HepG2 (cell line): ENCODE data around the gene BACH2. TPM values are rescaled to one million over a fixed set of nuclear protein-coding genes. Genes with fewer than 3 reads are reported as not detected.

ENCODE experiments used
- FOXC1 ChIP-seq: sonication (generic); formaldehyde crosslinking; IDR thresholded peaks from 2 replicates; pipeline ENCODE4 v1.8.0; 2022; ENCODE audit warnings: mild to moderate bottlenecking, missing genetic modification reagents, borderline replicate concordance
- GATAD1 ChIP-seq: IDR thresholded peaks from 2 replicates; pipeline ENCODE4 v1.6.1; 2016; ENCODE audit warnings: missing genetic modification reagents, missing compliant biosample characterization
- NR2F2 ChIP-seq: IDR thresholded peaks from 2 replicates; pipeline ENCODE4 v1.6.1; 2012; ENCODE audit warnings: low read depth, inconsistent platforms, borderline replicate concordance
- RFX3 ChIP-seq: IDR thresholded peaks from 2 replicates; pipeline ENCODE4 v1.6.1; 2016; ENCODE audit warnings: missing biosample characterization, missing genetic modification reagents
- SATB2 ChIP-seq: sonication (generic); formaldehyde crosslinking; IDR thresholded peaks from 2 replicates; pipeline ENCODE4 v1.5.0; 2020; ENCODE audit warnings: missing genetic modification reagents
- SMAD9 ChIP-seq: sonication (generic); formaldehyde crosslinking; IDR thresholded peaks from 2 replicates; pipeline ENCODE4 v1.5.1; 2020; ENCODE audit warnings: mild to moderate bottlenecking, missing genetic modification reagents
- ZNF563 ChIP-seq: sonication (generic); formaldehyde crosslinking; IDR thresholded peaks from 2 replicates; pipeline ENCODE4 v1.8.0; 2022; ENCODE audit warnings: mild to moderate bottlenecking, moderate library complexity, missing genetic modification reagents
- polyA plus RNA-seq, 8 experiments: library from polyadenylated mRNA; depleted of rRNA in 3 of 8; stranded (reverse) in 7 of 8; unstranded in 1 of 8; fragments of >200 nt; fragmentation: Illumina TruSeq in 4 of 8; extraction: Trizol in 4 of 8; gene quantifications; 2 replicates each; pipeline versions ENCODE4 v1.2.1 to v1.2.3, GENCODE V29; 2011 to 2016; ENCODE audit warnings: low read depth in 4 of 8, missing spikeins in 1 of 8, mixed read lengths in 1 of 8; ENCODE audit not compliant: insufficient read depth in 1 of 8
- total RNA-seq, 5 experiments: library from RNA; depleted of rRNA; stranded (reverse); fragments of >200 nt; fragmentation: Illumina TruSeq; extraction: Trizol; gene quantifications; 2 replicates each; pipeline ENCODE4 v1.2.3, GENCODE V29; 2016; ENCODE audit warnings: low read depth in 1 of 5
- TF ChIP-seq, protein P1 (sequence below): sonication (generic); formaldehyde crosslinking; IDR thresholded peaks from 2 replicates; pipeline ENCODE4 v1.8.0; 2022; ENCODE audit warnings: mild to moderate bottlenecking, missing genetic modification reagents, moderate library complexity
- TF ChIP-seq, protein P2 (sequence below): sonication (generic); formaldehyde crosslinking; IDR thresholded peaks from 2 replicates; pipeline ENCODE4 v1.9.0; 2022; ENCODE audit warnings: missing genetic modification reagents, mild to moderate bottlenecking, borderline replicate concordance
- TF ChIP-seq, protein P3 (sequence below): sonication (generic); formaldehyde crosslinking; IDR thresholded peaks from 2 replicates; pipeline ENCODE4 v1.4.0; 2020; ENCODE audit warnings: mild to moderate bottlenecking, missing genetic modification reagents
- TF ChIP-seq, protein P4 (sequence below): sonication (generic); formaldehyde crosslinking; IDR thresholded peaks from 2 replicates; pipeline ENCODE4 v1.4.0; 2020; ENCODE audit warnings: mild to moderate bottlenecking, missing genetic modification reagents
- TF ChIP-seq, protein P5 (sequence below): sonication (generic); formaldehyde crosslinking; IDR thresholded peaks from 2 replicates; pipeline ENCODE4 v1.4.0; 2020; ENCODE audit warnings: missing genetic modification reagents; ENCODE audit errors: not compliant biosample characterization
- TF ChIP-seq, protein P6 (sequence below): sonication (generic); formaldehyde crosslinking; IDR thresholded peaks from 2 replicates; pipeline ENCODE4 v1.5.0; 2020; ENCODE audit warnings: mild to moderate bottlenecking, low read depth, missing genetic modification reagents, borderline replicate concordance
- TF ChIP-seq, protein P7 (sequence below): sonication (generic); formaldehyde crosslinking; IDR thresholded peaks from 2 replicates; pipeline ENCODE4 v1.5.0; 2020; ENCODE audit warnings: missing genetic modification reagents

BACH2 gene
- total and polyA plus RNA-seq, 2 of the 13 experiments (the other 11 are each of a cell fraction or from before 2014, with no cell fraction given), result 0.01 TPM; not detected in 1

DNA sequence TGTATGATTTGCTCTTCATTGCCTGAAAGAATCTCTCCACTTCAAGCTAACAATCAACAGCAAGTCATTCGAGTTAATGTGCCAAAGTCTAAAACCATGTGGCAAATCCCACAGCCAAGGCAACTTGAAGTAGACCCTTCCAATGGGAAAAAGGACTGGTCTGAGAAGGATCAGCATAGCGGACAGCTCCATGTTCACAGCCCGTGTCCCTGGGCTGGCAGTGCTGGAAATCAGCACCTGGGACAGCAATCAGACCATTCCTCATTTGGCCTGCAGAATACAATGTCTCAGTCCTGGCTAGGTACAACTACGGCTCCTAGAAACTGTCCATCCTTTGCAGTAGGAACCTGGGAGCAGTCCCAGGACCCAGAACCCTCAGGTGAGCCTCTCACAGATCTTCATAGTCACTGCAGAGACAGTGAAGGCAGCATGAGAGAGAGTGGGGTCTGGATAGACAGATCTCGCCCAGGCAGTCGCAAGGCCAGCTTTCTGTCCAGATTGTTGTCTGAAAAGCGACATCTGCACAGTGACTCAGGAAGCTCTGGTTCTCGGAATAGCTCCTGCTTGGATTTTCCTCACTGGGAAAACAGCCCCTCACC is 401.3 kb downstream of the BACH2 start (continued):
- TF ChIP-seq, protein P1, sequence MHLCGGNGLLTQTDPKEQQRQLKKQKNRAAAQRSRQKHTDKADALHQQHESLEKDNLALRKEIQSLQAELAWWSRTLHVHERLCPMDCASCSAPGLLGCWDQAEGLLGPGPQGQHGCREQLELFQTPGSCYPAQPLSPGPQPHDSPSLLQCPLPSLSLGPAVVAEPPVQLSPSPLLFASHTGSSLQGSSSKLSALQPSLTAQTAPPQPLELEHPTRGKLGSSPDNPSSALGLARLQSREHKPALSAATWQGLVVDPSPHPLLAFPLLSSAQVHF (CRISPR knock-in tag), result no peak
- TF ChIP-seq, protein P2, sequence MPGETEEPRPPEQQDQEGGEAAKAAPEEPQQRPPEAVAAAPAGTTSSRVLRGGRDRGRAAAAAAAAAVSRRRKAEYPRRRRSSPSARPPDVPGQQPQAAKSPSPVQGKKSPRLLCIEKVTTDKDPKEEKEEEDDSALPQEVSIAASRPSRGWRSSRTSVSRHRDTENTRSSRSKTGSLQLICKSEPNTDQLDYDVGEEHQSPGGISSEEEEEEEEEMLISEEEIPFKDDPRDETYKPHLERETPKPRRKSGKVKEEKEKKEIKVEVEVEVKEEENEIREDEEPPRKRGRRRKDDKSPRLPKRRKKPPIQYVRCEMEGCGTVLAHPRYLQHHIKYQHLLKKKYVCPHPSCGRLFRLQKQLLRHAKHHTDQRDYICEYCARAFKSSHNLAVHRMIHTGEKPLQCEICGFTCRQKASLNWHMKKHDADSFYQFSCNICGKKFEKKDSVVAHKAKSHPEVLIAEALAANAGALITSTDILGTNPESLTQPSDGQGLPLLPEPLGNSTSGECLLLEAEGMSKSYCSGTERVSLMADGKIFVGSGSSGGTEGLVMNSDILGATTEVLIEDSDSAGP (CRISPR knock-in tag), result no peak
- TF ChIP-seq NR2F2 (no peak), RFX3 (CRISPR knock-in tag) (peak; percentile 50; the same call in 1 of the 2 replicates), ZNF563 (CRISPR knock-in tag) (peak; percentile 61; the same call in 1 of the 2 replicates), SMAD9 (CRISPR knock-in tag) (no peak; the same call in 1 of the 2 replicates), SATB2 (peak; percentile 84; the same call in 1 of the 2 replicates), GATAD1 (CRISPR knock-in tag) (peak; percentile 62), FOXC1 (no peak)
- TF ChIP-seq, protein P3, sequence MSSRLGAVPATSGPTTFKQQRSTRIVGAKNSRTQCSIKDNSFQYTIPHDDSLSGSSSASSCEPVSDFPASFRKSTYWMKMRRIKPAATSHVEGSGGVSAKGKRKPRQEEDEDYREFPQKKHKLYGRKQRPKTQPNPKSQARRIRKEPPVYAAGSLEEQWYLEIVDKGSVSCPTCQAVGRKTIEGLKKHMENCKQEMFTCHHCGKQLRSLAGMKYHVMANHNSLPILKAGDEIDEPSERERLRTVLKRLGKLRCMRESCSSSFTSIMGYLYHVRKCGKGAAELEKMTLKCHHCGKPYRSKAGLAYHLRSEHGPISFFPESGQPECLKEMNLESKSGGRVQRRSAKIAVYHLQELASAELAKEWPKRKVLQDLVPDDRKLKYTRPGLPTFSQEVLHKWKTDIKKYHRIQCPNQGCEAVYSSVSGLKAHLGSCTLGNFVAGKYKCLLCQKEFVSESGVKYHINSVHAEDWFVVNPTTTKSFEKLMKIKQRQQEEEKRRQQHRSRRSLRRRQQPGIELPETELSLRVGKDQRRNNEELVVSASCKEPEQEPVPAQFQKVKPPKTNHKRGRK (CRISPR knock-in tag), result no peak
- TF ChIP-seq, protein P4, sequence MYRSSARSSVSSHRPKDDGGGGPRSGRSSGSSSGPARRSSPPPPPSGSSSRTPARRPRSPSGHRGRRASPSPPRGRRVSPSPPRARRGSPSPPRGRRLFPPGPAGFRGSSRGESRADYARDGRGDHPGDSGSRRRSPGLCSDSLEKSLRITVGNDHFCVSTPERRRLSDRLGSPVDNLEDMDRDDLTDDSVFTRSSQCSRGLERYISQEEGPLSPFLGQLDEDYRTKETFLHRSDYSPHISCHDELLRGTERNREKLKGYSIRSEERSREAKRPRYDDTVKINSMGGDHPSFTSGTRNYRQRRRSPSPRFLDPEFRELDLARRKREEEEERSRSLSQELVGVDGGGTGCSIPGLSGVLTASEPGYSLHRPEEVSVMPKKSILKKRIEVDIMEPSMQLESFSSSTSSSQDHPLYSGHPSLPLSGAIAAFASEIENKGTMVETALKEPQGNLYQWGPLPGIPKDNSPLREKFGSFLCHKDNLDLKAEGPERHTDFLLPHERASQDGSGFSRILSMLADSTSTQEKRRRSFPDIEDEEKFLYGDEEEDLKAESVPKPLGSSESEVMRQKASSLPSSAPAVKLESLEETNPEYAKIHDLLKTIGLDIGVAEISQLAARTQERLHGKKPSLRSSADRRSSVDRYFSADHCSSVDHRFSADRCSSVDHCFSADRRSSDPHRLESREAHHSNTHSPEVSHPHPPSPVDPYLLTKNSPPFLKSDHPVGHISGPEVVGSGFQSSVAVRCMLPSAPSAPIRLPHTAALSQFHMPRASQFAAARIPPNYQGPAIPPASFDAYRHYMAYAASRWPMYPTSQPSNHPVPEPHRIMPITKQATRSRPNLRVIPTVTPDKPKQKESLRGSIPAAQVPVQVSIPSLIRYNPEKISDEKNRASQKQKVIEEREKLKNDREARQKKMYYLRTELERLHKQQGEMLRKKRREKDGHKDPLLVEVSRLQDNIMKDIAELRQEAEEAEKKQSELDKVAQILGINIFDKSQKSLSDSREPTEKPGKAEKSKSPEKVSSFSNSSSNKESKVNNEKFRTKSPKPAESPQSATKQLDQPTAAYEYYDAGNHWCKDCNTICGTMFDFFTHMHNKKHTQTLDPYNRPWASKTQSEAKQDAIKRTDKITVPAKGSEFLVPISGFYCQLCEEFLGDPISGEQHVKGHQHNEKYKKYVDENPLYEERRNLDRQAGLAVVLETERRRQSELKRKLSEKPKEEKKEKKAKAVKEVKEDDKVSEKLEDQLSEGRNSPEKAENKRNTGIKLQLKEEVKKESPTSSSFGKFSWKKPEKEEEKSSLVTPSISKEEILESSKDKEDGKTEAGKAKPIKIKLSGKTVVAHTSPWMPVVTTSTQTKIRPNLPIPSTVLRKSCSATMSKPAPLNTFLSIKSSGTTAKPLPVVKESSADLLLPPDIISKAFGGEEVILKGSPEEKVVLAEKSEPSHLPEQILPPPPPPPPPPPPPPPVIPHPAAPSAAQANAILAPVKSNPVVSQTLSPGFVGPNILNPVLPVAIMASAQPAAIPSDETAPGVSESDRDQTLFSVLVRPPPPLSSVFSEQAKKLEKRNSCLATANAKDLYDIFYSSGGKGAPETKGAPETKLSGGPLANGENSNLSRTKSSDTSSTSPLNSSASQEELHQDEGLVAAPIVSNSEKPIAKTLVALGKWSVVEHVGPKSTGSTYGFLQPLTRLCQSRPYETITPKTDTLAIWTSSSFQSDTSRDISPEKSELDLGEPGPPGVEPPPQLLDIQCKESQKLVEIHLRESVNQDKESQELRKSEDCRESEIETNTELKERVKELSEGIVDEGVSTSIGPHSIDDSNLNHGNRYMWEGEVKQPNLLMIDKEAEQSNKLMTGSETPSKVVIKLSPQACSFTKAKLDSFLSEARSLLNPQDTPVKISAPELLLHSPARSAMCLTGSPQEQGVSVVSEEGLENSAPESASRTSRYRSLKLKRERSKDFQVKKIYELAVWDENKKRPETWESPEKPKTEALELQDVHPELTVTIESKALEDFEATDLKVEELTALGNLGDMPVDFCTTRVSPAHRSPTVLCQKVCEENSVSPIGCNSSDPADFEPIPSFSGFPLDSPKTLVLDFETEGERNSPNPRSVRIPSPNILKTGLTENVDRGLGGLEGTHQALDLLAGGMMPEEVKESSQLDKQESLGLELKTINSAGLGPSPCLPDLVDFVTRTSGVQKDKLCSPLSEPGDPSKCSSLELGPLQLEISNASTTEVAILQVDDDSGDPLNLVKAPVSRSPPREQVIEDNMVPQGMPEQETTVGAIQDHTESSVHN (CRISPR knock-in tag), result no peak
- TF ChIP-seq, protein P5, sequence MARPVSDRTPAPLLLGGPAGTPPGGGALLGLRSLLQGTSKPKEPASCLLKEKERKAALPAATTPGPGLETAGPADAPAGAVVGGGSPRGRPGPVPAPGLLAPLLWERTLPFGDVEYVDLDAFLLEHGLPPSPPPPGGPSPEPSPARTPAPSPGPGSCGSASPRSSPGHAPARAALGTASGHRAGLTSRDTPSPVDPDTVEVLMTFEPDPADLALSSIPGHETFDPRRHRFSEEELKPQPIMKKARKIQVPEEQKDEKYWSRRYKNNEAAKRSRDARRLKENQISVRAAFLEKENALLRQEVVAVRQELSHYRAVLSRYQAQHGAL, result no peak
- TF ChIP-seq, protein P6, sequence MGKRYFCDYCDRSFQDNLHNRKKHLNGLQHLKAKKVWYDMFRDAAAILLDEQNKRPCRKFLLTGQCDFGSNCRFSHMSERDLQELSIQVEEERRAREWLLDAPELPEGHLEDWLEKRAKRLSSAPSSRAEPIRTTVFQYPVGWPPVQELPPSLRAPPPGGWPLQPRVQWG (CRISPR knock-in tag), result no peak
- TF ChIP-seq, protein P7, sequence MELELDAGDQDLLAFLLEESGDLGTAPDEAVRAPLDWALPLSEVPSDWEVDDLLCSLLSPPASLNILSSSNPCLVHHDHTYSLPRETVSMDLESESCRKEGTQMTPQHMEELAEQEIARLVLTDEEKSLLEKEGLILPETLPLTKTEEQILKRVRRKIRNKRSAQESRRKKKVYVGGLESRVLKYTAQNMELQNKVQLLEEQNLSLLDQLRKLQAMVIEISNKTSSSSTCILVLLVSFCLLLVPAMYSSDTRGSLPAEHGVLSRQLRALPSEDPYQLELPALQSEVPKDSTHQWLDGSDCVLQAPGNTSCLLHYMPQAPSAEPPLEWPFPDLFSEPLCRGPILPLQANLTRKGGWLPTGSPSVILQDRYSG, result peak; percentile 91; the same call in 1 of the 2 replicates
